Measurements from ENCODE around the gene ARHGAP29.
A peak's percentile ranks its signal among the peaks of the same experiment; 100 is the strongest.

The ARHGAP29 gene

DNA sequence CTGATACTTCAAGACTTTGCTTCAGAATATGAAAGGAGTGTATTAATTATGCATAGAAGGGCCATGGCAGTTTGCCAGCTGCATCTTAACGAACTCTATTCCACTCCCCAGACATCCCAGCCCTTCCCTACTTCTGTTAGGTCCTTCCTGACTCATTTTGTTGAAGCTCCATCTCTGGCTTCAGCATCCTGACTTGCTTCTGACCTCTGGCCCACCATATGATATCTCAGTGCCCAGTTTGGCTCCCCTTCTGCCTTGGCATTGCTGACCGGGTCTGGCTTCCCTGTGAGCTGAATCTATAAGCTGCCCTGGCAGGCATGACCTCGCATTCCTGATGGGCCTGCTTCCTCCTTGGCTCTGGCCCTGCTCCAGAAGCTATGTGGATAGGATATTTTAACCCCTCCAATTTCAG lies 27.6 kb upstream of the ARHGAP29 start:
- no peak for DNase-seq (ENCODE audit: low read depth in 2 of 2)

DNA sequence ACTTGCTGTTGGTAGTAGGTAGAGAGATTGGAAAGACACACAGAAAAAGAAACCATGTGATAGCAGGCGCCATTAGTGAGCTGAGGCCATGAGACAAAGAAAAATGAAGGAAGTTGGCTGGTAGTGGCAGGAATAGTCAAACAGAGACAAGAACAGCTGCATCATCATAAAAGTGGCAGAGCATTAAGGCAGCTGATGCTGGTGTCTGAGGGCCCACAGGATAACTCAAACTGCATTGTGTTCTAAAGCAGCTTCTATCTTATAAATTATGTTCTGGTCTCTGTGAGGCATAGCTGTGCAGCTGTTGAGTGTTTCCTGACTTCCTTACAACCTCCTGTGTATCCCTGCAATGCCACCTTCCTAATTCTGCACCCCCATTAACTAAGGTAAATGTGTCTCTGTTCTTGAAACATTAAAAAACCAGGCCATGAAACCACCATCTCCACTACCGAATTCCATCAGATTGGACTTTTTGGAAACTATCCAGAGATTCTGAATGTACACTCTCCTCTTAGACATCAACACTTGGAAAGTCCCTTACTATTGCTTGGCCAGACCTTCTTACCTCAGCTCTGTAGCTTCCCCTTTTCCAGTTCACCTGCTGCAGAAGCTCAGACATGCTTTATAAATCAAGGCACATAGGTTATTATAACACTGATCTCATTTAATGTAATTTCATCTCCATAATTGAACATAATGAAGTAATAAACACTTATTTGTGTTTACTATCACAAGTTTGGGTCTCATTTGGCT lies 23.4 kb upstream of the ARHGAP29 start:
- DNase-seq (ENCODE audit: low read depth in 2 of 2), result no peak

DNA sequence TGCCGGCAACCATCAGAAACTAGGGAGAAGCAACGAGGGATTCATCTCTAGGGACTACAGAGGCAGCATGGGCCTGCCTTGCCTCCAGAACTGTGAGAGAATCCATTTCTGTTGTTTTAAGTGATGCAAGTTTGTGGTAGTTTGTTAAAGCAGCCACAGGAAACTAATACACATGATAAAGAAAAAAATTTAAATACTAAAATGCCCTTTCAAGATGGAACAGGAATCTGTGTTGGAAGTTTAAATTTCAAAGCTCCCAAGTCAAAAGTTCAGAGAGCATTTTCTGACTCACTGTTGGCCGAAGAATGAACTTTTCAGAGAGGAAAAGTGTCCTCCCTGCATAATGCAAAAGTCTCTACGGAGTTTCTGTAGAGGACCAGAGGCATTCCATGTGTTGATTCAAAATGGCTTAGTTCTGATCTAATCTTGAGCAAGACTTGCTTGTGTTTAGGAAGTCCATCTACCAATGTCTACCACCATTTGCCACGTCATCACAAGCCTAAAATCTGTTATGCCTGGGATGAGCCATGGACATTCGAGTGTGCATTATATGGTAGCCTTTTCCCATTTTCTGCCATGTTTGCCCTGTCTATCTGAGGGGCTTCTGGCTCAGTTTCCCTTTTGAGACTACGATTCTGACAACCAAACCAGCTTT lies 22.4 kb upstream of the ARHGAP29 start:
- no peak for DNase-seq (ENCODE audit: low read depth in 2 of 2)

DNA sequence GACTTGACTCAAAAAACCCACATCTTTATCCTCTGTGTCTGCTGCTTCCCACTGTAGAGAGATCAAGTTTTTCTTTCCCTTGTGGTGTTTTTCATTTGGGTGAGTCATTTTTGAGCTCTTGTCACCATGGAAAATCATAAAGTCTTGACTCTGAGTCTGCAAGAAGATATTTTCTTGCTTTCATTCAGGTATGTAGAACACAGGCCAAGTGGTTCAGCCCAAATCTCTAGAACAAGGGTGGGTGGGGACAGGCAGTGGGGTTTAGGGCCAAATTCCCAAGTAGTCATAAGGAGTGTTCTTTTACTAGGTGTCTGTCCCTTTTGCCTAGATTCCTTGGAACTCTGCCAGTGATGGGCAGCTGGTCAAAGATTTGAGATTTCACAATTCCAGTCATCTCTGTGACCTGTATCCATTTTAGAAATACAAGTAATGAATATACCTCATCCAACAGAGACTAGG lies 21.5 kb upstream of the ARHGAP29 start:
- no peak for DNase-seq (ENCODE audit: low read depth in 2 of 2)

DNA sequence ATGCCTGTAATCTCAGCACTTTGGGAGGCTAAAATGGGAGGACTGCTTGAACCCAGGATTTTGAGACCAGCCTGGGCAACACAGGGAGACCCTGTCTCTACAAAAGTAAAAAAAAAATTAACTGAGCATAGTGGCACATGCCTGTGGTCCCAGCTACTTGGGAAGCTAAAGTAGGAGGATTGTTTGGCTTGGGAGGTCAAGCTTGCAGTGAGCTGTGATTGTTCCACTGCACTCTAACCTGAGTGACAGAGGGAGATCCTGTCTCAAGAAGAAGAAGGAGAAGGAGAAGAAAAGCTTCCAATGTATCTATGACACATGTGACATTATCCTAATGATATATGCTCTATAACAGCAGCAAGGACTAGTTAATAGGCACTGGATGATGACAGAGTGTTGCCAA lies 20.1 kb upstream of the ARHGAP29 start:
- no peak for DNase-seq (ENCODE audit: low read depth in 2 of 2)

DNA sequence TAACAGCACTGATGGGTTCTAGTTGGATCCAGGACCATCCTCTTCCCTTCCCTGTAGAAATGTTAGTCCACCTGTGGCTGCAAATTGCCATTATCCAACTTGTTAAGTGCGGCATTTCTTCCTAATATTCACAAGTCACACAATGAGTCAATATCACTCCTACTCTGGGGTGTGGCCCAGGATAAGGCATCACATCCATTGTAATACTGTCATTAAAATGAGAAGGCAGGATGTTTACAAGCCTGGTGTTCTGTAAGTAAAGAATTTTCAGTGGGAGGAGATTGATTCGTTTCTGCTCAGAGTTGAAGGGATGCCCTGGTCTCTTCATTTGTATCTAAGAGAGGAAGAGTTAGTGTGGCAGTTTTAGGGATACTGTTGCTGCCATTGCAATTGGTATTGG lies 18.1 kb upstream of the ARHGAP29 start:
- no peak for DNase-seq (ENCODE audit: low read depth in 2 of 2)

DNA sequence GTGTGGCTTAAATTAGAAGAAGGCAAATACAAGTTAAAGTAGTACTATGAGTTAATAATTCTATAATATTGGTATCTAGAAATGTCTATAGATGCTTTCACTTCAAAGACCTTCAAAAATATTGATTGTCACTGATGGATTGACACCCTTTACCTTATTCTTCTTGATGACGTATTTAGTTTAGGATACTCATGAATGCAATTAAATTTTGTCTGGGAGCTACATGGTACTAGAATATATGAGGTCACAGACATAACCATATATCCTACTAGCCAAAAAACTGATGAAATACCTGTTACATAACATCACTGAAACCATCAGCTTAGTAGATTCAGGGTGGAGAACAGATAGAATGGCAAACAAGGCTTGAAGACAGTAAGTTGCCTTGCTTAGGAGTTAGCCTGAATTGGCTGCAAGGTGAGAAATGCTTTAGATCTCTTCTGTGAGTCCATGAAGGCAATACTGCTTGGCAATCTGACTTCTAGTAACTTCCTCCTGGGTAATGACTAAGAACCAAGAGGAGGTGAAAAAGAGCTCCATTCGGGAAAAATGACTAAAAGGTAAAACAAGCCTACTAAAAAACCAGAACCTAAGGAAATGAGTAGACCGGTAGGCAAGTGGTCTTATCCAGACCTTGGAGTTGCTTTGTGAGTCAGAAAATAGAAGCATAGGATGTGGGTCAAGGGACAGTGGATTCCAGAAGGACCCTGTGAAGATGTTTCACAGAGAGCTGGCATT lies 16.9 kb upstream of the ARHGAP29 start:
- no peak for DNase-seq (ENCODE audit: low read depth in 2 of 2)

DNA sequence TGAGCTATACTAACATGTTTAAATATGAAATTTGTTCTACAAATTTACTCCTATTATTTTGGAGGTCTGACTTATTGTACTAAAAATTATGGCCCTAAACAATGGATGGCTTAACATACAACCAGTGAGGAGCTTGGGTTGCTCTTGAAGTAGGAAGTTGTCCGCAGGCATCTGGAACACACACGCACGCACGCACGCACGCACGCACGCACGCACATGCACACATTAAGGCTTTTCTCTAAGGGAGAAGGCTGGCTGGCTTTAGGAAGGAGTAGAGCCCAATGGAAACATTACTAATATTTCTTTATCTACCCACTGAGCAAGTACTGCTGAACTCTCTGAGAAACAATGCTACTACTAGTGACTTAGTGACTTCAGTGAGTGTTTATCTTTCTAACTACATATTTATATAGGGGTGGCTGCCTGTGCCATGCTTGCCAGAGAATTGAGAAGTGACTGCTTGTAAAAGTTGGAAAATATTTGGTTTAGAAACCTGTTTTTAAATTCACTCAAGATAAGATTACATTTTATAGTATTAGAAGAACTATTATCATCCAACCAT lies 16.2 kb upstream of the ARHGAP29 start:
- DNase-seq (ENCODE audit: low read depth in 2 of 2), result no peak

DNA sequence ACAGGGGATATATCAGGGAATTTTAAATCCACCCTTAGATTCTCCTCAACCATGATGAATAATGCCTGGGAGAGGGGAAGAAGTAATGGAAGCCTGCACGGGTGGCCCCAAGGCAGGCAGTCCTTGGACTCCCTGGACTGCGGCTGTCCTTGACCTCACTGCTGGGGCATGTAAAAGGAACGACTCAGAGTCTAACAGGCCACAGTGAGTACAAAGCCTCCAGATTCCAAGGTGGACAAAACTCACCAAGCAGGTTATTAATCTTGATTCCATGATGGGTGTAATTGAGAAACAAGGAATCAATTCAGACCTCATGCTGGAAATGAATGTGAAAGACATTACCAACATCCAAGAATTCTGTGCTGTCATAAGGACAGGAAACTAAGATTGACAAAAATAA lies 13.0 kb upstream of the ARHGAP29 start:
- DNase-seq (ENCODE audit: low read depth in 2 of 2), result no peak

DNA sequence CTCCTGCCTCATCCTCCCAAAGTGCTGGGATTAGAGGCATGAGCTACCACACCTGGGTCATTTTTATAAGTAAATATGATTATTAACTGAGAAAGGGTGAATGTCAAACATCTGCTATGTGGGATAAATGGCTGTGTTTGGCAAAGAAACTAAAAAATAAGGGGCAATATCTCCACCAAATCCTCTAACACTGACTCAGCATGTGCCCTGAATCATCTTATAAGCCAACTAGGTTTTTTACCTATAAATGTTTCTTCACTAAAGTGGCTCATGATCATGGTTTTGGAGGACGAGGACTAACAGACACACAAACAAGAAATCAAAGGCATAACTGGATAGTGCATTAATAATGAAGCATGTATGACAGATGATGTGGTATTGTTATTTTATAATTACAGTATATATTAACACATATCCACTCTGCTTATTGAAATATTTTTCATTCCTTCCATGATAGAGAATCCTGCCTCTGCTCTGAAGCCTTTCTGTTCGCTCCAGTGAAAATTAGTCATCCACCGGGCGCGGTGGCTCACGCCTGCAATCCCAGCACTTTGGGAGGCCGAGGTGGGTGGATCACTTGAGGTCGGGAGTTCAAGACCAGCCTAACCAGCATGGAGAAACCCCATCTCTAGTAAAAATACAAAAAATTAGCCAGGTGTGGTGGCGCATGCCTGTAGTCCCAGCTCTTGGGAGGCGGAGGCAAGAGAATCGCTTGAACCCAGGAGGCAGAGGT lies 11.7 kb upstream of the ARHGAP29 start:
- no peak for DNase-seq (ENCODE audit: low read depth in 2 of 2)

DNA sequence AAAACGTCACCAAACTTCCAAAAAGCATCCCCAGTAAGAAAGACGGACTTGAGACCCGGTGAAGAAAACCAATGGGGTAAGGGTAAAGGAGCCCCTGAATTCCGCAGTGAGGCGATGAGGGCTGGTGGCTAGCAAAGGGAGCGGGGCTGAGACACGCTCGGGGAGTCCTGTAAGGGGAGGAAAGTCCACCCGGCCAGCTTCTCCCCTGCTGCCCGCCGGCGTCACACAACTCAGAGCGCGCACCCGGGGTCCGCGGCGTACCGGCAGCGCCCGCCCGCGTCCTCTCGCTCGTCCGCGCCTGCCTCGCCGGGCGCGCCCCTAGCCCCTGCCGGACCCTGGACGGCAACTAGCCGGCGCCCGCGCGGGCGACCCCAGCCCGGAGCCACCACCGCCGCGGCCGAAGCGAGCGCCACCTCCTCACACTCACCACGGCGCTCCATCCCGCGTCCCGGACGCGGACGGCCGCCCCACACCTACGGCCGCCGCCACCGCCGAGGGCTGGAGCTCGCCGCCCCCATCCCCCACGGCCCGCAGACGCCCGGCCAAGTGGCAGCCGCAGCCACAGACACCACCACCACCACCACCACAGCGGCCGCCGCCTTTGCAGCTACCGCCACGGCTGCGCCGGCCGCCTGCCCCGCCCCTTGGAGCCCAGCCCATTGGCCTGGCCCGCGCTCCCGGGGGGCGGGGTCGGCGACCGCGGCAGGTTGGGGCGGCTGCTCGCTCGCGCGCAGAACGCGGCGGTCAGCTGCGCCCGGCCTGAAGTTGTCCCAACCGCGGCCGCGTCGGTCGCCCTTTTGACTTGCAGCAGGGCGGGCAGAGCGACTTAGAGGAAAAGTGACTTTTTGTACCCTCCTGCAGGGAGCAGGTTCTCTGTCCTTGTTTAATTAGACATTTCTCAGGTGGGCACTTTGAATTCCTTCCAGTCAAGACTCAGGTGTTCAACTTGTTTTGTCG lies 10.0 kb upstream of the ARHGAP29 start:
- DNase-seq (ENCODE audit: low read depth in 2 of 2), result peak in 1 of 2 donors; percentile 23

DNA sequence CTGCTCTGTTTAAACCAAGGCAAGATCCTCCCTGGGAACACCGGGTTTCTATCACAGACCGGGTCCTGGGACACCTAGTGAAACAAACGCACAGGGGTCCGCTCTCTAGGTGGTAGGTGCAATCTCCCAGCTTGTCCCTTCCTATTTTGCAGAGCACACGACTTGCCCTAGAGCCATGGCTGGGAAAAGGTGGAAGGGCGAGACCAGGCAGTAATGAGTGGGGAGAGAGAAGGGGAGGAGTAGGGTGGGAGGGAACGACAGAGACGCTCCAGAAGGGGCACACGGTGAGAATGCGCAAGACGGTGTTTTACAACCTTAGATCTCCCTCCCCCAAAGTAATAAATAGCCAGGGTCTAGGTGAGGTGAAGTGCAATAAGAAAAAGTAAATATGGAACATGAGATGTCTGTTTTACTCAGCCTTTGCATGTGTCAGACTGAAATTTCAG lies 9.3 kb upstream of the ARHGAP29 start:
- DNase-seq (ENCODE audit: low read depth in 2 of 2), result no peak

DNA sequence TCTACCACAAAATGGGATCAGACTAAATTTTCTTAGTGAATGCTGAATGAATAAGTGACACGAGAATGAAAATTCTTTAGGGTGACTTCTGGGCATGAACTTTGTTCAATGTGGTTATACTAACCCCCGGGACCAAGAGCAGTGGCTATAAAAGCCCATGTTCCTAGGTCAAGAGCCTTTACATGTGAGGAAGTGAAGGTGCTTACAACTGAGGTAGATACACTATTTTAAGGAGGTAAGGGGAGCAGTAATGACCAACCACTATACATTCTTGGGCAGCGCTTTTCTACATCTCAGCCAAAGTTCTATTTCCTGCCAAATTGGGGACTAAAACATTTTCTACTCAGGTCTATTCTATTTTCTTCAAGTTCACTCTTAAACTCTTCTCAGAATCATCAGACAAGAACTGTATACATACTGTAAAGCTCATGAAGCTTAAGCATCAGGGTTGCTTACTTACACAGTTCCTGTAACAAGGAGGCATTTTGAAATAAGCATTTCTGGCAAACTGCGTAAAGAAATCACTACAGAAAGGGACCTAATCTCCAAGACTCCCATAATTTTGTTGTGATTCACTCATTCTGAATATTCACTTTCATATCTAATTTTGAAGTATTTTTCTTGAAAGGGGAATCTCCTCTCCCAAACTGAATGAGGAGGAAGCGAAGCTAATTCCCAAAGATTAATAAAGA lies 8.5 kb upstream of the ARHGAP29 start:
- DNase-seq (ENCODE audit: low read depth in 2 of 2), result no peak

DNA sequence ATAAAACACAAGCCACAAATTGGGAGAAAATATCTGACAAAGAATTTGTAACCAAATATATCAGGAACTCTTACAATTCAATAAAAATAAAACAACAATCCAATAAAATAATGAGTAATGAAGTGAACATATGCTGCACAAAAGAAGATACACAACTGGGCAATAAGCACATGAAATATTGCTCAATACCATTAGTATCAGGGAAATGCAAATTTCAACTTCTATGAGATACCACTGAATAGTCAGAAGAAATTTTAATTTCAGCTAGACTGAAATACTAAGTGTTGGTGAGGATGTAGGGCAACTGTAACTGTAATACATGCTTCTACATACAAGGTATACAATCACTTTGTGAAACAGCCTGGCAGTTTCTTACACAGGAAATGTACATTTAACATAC lies 7.4 kb upstream of the ARHGAP29 start:
- no peak for DNase-seq (ENCODE audit: low read depth in 2 of 2)

DNA sequence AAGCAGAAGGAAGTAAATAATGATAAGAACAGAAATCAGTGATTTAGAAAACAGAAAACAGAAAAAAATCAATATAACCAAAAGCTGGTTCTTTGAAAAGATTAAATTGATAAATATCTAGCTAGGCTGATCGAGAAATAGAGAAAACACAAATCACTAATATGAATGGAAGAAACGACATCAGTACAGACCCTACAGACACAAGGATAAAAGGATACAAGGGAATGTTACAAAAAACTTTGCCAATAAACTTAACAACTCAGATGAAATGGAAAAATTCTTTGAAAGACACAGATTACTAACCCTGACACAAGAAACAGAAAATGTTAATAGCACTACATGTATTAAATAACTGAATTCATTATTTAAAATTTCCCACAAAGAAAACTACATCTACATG lies 6.3 kb upstream of the ARHGAP29 start:
- DNase-seq (ENCODE audit: low read depth in 2 of 2), result no peak

DNA sequence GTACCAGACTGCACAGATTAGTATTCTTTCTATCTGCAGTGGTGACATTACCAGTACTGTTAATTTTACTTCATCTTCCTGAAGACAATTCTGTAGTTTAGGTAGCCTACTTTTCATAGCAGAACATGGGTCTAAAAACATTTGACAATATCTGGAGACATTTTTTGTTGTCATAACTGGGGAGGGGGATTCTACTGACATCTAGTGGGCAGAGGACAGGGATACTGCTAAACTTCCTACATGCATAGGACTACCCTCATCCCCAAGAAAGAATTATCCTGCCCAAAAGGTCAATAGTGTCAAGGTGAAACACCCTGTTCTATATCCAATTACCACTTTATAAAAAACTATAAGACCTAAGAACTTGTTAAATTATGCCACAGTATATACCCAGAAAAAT lies 3.4 kb upstream of the ARHGAP29 start:
- DNase-seq (ENCODE audit: low read depth in 2 of 2), result no peak

DNA sequence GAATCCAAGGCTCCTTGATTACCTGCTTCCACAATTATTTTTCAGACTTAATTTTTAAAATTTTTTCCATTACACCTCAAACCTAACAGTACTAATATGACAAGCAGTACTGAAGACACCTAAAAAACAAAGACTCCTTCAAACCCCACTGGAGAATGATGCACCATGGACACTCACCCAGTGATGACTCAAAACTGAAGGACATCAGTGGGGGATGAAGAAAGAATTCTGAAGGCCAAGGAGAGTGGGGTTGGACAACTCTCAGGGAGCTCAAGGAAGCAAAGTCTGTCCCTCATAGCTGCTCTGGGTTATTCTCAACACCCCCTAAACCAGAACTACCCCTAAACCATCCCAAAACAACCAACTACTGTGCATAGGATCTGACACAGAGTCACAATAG lies 2.4 kb upstream of the ARHGAP29 start:
- no peak for DNase-seq (ENCODE audit: low read depth in 2 of 2)

DNA sequence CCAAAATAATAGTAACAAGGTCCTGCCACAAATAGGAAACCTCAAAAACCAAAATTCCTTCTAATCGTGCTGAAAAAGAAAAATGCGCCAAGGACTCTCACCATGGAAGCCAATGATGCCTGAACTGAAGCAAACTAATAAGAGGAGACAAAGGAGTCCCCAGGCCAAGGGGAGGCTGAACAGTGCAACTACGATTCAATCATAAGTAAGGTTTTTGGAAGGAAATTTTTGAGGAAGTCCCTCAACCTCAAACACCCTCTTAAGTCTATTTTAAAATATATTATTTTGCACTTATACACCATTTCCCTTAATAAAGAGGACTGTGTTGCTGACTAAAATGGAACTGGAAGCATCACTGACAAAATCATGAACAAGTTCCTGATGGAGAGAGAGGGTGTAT lies 1.7 kb upstream of the ARHGAP29 start:
- no peak for DNase-seq (ENCODE audit: low read depth in 2 of 2)

DNA sequence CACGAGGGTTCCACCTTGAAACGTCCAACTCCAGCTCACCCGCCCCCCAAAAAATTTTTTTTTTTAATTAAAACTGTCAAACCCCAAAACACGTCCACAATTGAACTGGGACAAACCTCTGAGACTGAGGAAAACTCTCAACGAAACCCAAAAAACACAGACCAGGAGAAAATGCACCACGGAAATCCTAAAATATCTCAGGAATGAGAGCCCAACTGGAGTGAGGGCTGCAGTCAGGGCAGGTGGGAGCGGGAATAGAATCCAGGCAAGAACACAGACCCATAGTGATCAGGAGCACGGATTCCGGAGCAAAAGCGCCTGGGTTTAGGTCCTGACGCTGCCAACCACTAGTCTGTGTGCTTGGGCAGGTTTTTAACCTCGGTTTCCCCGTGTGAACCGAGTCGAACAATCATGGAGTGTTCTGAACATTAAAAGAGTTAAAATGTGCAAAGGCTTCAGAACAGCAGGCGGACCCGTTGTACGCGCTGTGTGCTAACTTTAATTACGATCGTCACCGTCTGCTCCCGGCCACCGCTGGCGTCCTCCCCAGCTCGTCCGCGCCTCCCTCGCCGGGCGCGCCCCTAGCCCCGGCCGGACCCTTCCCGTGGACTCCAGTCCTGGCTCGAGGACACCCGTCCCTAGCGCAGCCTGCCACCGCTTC lies 624 bp downstream of the ARHGAP29 start:
- no peak for DNase-seq (ENCODE audit: low read depth in 2 of 2)

All from stimulated activated CD4-positive, alpha-beta T cell treated with anti-CD3 and anti-CD28 coated beads, Interleukin-1b, Interleukin-23, amount 100 ng/mL, for 4 hours (primary cell).